K562 (cell line): ENCODE measurements around the gene STAB1. TPM values are rescaled to one million over a fixed set of nuclear protein-coding genes. Genes with fewer than 3 reads are reported as not detected.

Experiments
- ATAC-seq: fragments of 200-7000 bp; cut with Tn5 transposase; 3 replicates; pipeline ENCODE4 v1.9.1; 2020; ENCODE audit warnings: moderate library complexity
- BruUV-seq: library from RNA; stranded (reverse); fragments of 400-500 nt; replicated peaks from 2 replicates; lab custom pipeline; 2021; lab: Mats Ljungman, UMichigan
- CTCF ChIA-PET: fragments of 300-600 bp; formaldehyde crosslinking; extraction: SDS; loops from one replicate; lab custom pipeline; 2021; ENCODE audit warnings: low intra/inter-chr PET ratio; lab: Yijun Ruan, JAX
- POLR2A ChIA-PET: fragments of 300-600, 350-650 bp; sonication (Branson Sonifier 250); formaldehyde crosslinking; extraction: SDS; loops from one replicate; lab custom pipeline; 2021; ENCODE audit warnings: antibody characterized with exemption, inconsistent platforms; lab: Yijun Ruan, JAX
- DNase-seq, 4 experiments: peaks; one replicate each; pipeline versions ENCODE4 v3.0.0 to v3.0.0-alpha.2; 2011 to 2018; ENCODE audit warnings: low spot score in 3 of 4, mixed read lengths in 3 of 4; ENCODE audit errors: extremely low read depth in 1 of 4
- FAIRE-seq: peaks from 2 replicates; lab custom pipeline; 2011; peaks lifted over from hg19 to GRCh38; lab: Jason Lieb, UNC
- H2AFZ ChIP-seq: 2 replicates; pipeline ENCODE4 v1.6.0; 2011; ENCODE audit warnings: low read depth, low read length, control low read depth, inconsistent platforms
- H3K27ac ChIP-seq: fragments of 200-600 bp; 3 replicates; pipeline ENCODE4 v1.8.0; 2011; ENCODE audit warnings: low read depth, mild to moderate bottlenecking, control low read depth, inconsistent platforms, low read length, moderate library complexity, mixed read lengths; ENCODE audit errors: extremely low read depth
- H3K27me3 ChIP-seq, 2 experiments: fragments of 300-600 bp in 1 of 2; 2 replicates in 1 of 2; 3 replicates in 1 of 2; pipeline versions ENCODE4 v1.6.0 to v1.8.0; 2011; ENCODE audit warnings: inconsistent platforms in 2 of 2, low read length in 2 of 2, mild to moderate bottlenecking in 1 of 2, mixed read lengths in 1 of 2, moderate library complexity in 1 of 2; ENCODE audit not compliant: control insufficient read depth in 2 of 2, insufficient read depth in 2 of 2
- H3K36me3 ChIP-seq: fragments of 300-600 bp; 3 replicates; pipeline ENCODE4 v1.8.0; 2011; ENCODE audit warnings: mild to moderate bottlenecking, low read length, inconsistent platforms; ENCODE audit not compliant: control insufficient read depth, insufficient read depth
- H3K4me1 ChIP-seq, 2 experiments: fragments of 200-600 bp in 1 of 2; replicated peaks in 1 of 2; 2 replicates in 1 of 2; 3 replicates in 1 of 2; pipeline versions ENCODE4 v1.5.1 to v1.8.0; 2011; ENCODE audit warnings: inconsistent platforms in 2 of 2, low read length in 2 of 2, mild to moderate bottlenecking in 1 of 2, mixed read lengths in 1 of 2, moderate library complexity in 1 of 2; ENCODE audit not compliant: control insufficient read depth in 2 of 2, insufficient read depth in 2 of 2
- H3K4me2 ChIP-seq: 2 replicates; pipeline ENCODE4 v1.6.1; 2011; ENCODE audit warnings: low read length, control low read depth, inconsistent platforms, mixed read lengths; ENCODE audit not compliant: insufficient read depth
- H3K4me3 ChIP-seq: fragments of 200-600 bp; sonication (generic), shearing (Covaris generic); 2 replicates; pipeline ENCODE4 v1.5.1; 2016; ENCODE audit warnings: control low read depth, inconsistent platforms
- H3K79me2 ChIP-seq: fragments of 200-600 bp; 3 replicates; pipeline ENCODE4 v1.8.0; 2011; ENCODE audit warnings: low read length, inconsistent platforms; ENCODE audit not compliant: control insufficient read depth, insufficient read depth
- H3K9ac ChIP-seq, 2 experiments: 2 replicates each; pipeline versions ENCODE4 v1.6.0 to v1.6.1; 2011; ENCODE audit warnings: low read depth in 2 of 2, low read length in 2 of 2, control low read depth in 1 of 2, inconsistent platforms in 1 of 2, mild to moderate bottlenecking in 1 of 2, mixed read lengths in 1 of 2; ENCODE audit not compliant: insufficient read depth in 1 of 2
- H3K9me1 ChIP-seq: one replicate; pipeline ENCODE4 v1.6.0; 2011; ENCODE audit warnings: inconsistent platforms, mild to moderate bottlenecking, low read length, moderate library complexity; ENCODE audit not compliant: control insufficient read depth, insufficient read depth
- H3K9me3 ChIP-seq: replicated peaks from 2 replicates; pipeline ENCODE4 v1.5.1; 2011; ENCODE audit warnings: low read depth, low read length, inconsistent platforms; ENCODE audit not compliant: control insufficient read depth, insufficient read depth
- H4K20me1 ChIP-seq: replicated peaks from 2 replicates; pipeline ENCODE4 v1.6.1; 2011; ENCODE audit warnings: low read length, inconsistent platforms, mixed read lengths; ENCODE audit not compliant: control insufficient read depth, insufficient read depth
- IRF9 ChIP-seq: fragments of 450-650 bp; IDR thresholded peaks from 2 replicates; pipeline ENCODE4 v1.6.1; 2016; ENCODE audit warnings: missing biosample characterization, missing genetic modification characterization
- MGA ChIP-seq: fragments of 450-650 bp; IDR thresholded peaks from 2 replicates; pipeline ENCODE4 v1.6.1; 2016; ENCODE audit warnings: mild to moderate bottlenecking, moderate library complexity
- WGBS: fragments of 100-300 bp; shearing (Covaris generic); methylation state at CpG from one replicate; pipeline ENCODE4 v1.1.6; 2016; ENCODE audit warnings: low coverage, mixed read lengths; ENCODE audit not compliant: insufficient coverage; ENCODE audit errors: missing lambda C conversion rate; 5-methylcytosine and 5-hydroxymethylcytosine counted together
- in situ Hi-C: fragments of 300-500 bp; cut with MboI; formaldehyde crosslinking; loops from 4 replicates; pipeline ENCODE4 v1.15.0; 2018; ENCODE audit warnings: inconsistent platforms, mixed read lengths
- intact Hi-C: fragments of 100-400 bp; cut with micrococcal nuclease; formaldehyde crosslinking; loops from 2 replicates; pipeline ENCODE4 v1.14.2; 2022
- polyA plus RNA-seq, 8 experiments: library from polyadenylated mRNA; depleted of rRNA in 4 of 8; stranded (reverse) in 5 of 8; unstranded in 3 of 8; fragments of >200 nt; fragmentation: Nextera tagmentation in 2 of 8; fragmentation: Illumina TruSeq in 1 of 8; extraction: Ambion mirVana in 2 of 8; extraction: Trizol in 1 of 8; gene quantifications; 2 replicates each; pipeline versions ENCODE4 v1.2.1 to v1.2.3, GENCODE V29; 2011 to 2014; ENCODE audit warnings: inconsistent platforms in 1 of 8, missing spikeins in 1 of 8
- total RNA-seq, 7 experiments: library from RNA; depleted of rRNA in 6 of 7; stranded (reverse); fragments of >200 nt in 6 of 7; fragmentation: Illumina TruSeq in 2 of 7; extraction: Trizol in 2 of 7; gene quantifications; 2 replicates each; pipeline versions ENCODE4 v1.2.1 to v1.2.3, GENCODE V29; 2011 to 2021; ENCODE audit warnings: low replicate concordance in 1 of 7

STAB1 gene
- total and polyA plus RNA-seq, 9 of the 15 experiments (the other 6 are each of a cell fraction or from before 2014, with no cell fraction given), result 0.20 to 3.9 (median 1.2) TPM

- BruUV-seq, result no TSS peak
- H3K9me1 ChIP-seq, result no peaks in the 10 kb centered on the region
- no peak overlapping the region for H3K4me2 ChIP-seq
- H3K27me3 ChIP-seq, result no peaks in the 10 kb centered on the region
- peaks cover 5 to 46% of the 10 kb centered on the region in 2 experiments; a peak in 3 of 5 replicates for H3K4me1 ChIP-seq
- ChIA-PET POLR2A (interaction anchor here (0.8 to 0.9 kb wide), 2 partner anchors 9 to 10 kb away, joined by 3 read pairs; no protein-coding TSS in a partner anchor), CTCF (no interaction called here)
- H4K20me1 ChIP-seq, result no peaks in the 10 kb centered on the region
- no peak for FAIRE-seq
- H3K79me2 ChIP-seq, result no peaks in the 10 kb centered on the region
- intact Hi-C loops (no loop called here), in situ Hi-C loops (no loop called here)
- ATAC-seq, result 0 out of 3 replicates have a peak, but pooled peaks have one; percentile 17
- no peak overlapping the region for H3K27ac ChIP-seq
- WGBS, result 15% methylated on average over 6 of the region's 11 CpGs
- H3K4me3 ChIP-seq, result no peak overlapping the region
- TF ChIP-seq IRF9 (tag), result no peak
- 0 out of 2 replicates have a peak, but pooled peaks have one; percentile 10 for TF ChIP-seq MGA
- H3K9me3 ChIP-seq, result no peaks in the 10 kb centered on the region
- H3K9ac ChIP-seq, result no peak overlapping the region
- H3K36me3 ChIP-seq, result no peaks in the 10 kb centered on the region
- no peak for DNase-seq
- no peak overlapping the region for H2AFZ ChIP-seq
These were observed 5.9 kb downstream of the STAB1 start for GRCh38 chr3:52501046-52501445.
